Left ventricle myocardium inferior (tissue), 1 donor: ENCODE results near the gene NRG3. TPM values are rescaled to one million over a fixed set of nuclear protein-coding genes. Genes with fewer than 3 reads are reported as not detected.

Experiments
- DNase-seq: peaks from one replicate; pipeline ENCODE4 v3.0.0-alpha.2; 2020
- H3K27ac ChIP-seq: fragments of 200-600 bp; replicated peaks from 2 replicates; pipeline ENCODE4 v1.8.0; 2021
- H3K27me3 ChIP-seq: fragments of 200-600 bp; 2 replicates; pipeline ENCODE4 v1.8.0; 2021; ENCODE audit warnings: low read depth
- H3K36me3 ChIP-seq: fragments of 200-600 bp; 2 replicates; pipeline ENCODE4 v1.8.0; 2021
- H3K4me1 ChIP-seq: fragments of 200-600 bp; 2 replicates; pipeline ENCODE4 v1.8.0; 2021
- H3K4me3 ChIP-seq: fragments of 200-600 bp; 2 replicates; pipeline ENCODE4 v1.8.0; 2021; ENCODE audit warnings: mild to moderate bottlenecking, moderate library complexity
- H3K9me3 ChIP-seq: fragments of 200-600 bp; replicated peaks from 2 replicates; pipeline ENCODE4 v1.8.0; 2021
- CTCF ChIP-seq: fragments of 200-600 bp; IDR thresholded peaks from 2 replicates; pipeline ENCODE4 v1.8.0; 2021; ENCODE audit warnings: antibody characterized with exemption, mild to moderate bottlenecking, borderline replicate concordance
- intact Hi-C: fragments of 100-400 bp; cut with micrococcal nuclease; formaldehyde crosslinking; loops from one replicate; pipeline ENCODE4 v1.11.0; 2022
- total RNA-seq: library from RNA; stranded (reverse); fragmentation: NEBNext Ultra II Directional; extraction: Animal tissue kit (Norgen Biotek cat#: 25700); gene quantifications from one replicate; pipeline ENCODE4 v1.2.1, GENCODE V29; 2021
- donor health status: DM: no; HTN: yes; CAD: no; lungs with severe emphysema.

Gene NRG3
- total RNA-seq, 1 donor from 2014 or later, result 0.11 TPM

GRCh38 chr10:82558014-82558607, 683.1 kb downstream of the NRG3 start:
- no peak for TF ChIP-seq CTCF
- no peaks in the 10 kb centered on the region for H3K27me3 ChIP-seq
- intact Hi-C loops, result no loop called here
- no peaks in the 10 kb centered on the region for H3K4me1 ChIP-seq
- DNase-seq, result no peak
- no peak overlapping the region for H3K4me3 ChIP-seq
- no peak overlapping the region for H3K27ac ChIP-seq
- no peaks in the 10 kb centered on the region for H3K36me3 ChIP-seq
- no peaks in the 10 kb centered on the region for H3K9me3 ChIP-seq

DNA sequence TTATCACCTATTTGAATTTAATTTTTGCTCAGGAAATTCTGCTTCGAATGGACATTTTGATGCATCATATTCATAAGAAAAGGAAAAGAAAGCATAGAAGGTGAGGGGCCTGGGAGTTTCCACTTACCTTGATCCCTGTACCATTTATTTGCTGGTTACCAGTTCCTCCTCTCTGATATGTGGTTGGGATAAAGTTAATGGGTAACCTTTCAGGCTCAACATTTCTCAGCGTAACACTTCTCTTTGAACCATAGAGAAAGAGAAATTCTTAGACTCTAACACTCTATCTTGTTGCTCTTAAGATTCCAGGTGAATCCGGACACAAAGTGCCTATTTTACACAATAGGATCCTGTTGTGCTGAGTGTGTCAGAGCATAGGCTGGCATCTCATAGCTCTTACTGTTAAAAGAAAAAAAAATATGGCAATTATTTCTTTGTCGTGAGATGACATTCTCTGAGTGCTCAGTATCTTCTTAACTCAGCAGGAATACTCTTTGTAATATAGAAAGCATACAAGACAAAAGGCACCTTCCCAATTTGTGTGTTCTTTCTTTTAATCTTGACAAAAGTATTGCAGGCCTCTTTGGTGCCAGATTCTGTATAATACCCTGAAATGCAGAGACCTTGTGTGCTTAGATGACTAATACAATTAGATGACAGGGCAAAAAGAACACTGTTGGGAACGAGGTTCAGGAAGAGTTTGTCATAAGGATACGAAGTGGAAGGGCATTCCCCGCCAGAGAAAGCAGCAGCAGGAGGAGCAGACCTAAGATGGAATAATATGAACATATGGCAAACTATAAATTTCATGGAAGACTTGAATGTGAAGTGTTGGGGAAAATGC, 689.6 kb downstream of the NRG3 start:
- Histone ChIP-seq H3K27ac (no peak overlapping the region), H3K4me1 (no peaks in the 10 kb centered on the region), H3K9me3 (no peaks in the 10 kb centered on the region), H3K36me3 (no peaks in the 10 kb centered on the region), H3K27me3 (no peaks in the 10 kb centered on the region), H3K4me3 (no peak overlapping the region)
- intact Hi-C loops, result no loop called here
- TF ChIP-seq CTCF, result no peak
- no peak for DNase-seq

DNA sequence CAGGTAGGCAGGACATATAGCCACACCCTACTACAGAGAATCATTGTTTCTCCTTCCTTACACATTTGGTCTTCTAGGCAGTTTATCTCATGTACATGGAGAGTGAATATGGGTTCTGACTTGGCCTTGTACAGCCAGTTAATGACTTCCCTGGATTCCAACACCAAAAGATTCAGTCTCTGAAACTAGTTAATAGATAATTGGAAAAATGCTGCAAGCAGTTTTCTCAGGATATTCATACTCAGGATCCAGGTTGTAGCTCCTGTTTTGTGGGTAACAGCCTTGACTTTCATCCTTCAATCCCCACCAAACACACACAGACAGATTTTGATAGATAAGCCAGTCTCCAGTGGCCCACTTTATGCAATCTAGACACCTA, 690.2 kb downstream of the NRG3 start:
- Histone ChIP-seq H3K36me3 (no peaks in the 10 kb centered on the region), H3K4me3 (no peak overlapping the region), H3K4me1 (no peaks in the 10 kb centered on the region), H3K9me3 (no peaks in the 10 kb centered on the region), H3K27ac (no peak overlapping the region), H3K27me3 (no peaks in the 10 kb centered on the region)
- TF ChIP-seq CTCF, result no peak
- DNase-seq, result no peak
- intact Hi-C loops, result no loop called here

- no peaks in the 10 kb centered on the region for H3K9me3 ChIP-seq
- H3K27ac ChIP-seq, result no peak overlapping the region
- H3K36me3 ChIP-seq, result no peaks in the 10 kb centered on the region
- no peak overlapping the region for H3K4me3 ChIP-seq
- H3K27me3 ChIP-seq, result no peaks in the 10 kb centered on the region
- intact Hi-C loops, result no loop called here
- TF ChIP-seq CTCF, result no peak
- no peak for DNase-seq
- H3K4me1 ChIP-seq, result no peaks in the 10 kb centered on the region
Observed at GRCh38 chr10:82572744-82573143, 697.8 kb downstream of the NRG3 start.

GRCh38 chr10:82574081-82574480, 699.1 kb downstream of the NRG3 start:
- no peak for DNase-seq
- Histone ChIP-seq H3K9me3 (no peaks in the 10 kb centered on the region), H3K4me1 (no peaks in the 10 kb centered on the region), H3K27ac (no peak overlapping the region), H3K27me3 (no peaks in the 10 kb centered on the region), H3K36me3 (no peaks in the 10 kb centered on the region), H3K4me3 (no peak overlapping the region)
- intact Hi-C loops, result no loop called here
- no peak for TF ChIP-seq CTCF
